Measurements from ENCODE around the gene GSDMA.
A peak's percentile ranks its signal among the peaks of the same experiment; 100 is the strongest.
"Not testable (repeated sequence)": the region's sequence is repeated elsewhere in the genome, so short reads cannot be mapped to it uniquely, and the experiment has no call there.

Gene GSDMA

DNA sequence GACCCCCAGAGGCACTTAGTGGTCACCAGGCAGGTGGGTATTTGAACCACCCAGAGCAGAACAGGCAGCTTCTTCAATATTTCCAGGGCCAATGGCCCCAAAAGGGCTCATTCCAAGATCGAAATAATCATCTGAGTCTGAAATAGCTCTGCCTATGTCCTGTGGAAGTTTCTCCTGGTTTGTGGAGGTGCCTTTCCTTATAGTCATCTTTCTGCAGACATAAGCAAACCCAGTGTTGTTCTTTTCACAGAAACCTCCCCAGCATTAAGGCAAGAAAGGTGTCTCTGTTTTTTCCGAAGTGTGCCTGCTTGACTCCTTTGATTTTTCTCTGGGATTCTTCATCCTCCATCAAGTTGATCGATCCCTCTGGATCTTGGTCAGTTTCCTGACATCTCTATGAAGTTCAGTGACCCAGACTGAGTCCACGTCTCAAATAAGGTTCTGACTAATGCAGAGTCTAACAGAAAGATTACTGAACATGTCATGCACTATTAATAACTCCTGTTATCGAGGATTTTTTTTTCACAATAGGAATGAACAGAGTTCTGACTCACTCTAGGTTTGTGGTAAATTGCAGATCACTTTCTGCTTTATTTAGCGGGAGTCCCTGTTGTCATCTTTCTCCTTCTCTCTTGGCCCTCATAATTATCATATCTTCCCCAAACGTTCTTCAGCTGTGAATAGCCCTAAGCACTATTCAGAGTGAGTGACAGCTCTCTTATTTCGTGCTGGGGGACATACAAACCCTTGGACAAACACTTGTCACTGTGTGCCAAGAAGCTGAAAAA, 33.8 kb upstream of the GSDMA start:
- DNase-seq (ENCODE audit: low read depth in 3 of 3) = no peak

DNA sequence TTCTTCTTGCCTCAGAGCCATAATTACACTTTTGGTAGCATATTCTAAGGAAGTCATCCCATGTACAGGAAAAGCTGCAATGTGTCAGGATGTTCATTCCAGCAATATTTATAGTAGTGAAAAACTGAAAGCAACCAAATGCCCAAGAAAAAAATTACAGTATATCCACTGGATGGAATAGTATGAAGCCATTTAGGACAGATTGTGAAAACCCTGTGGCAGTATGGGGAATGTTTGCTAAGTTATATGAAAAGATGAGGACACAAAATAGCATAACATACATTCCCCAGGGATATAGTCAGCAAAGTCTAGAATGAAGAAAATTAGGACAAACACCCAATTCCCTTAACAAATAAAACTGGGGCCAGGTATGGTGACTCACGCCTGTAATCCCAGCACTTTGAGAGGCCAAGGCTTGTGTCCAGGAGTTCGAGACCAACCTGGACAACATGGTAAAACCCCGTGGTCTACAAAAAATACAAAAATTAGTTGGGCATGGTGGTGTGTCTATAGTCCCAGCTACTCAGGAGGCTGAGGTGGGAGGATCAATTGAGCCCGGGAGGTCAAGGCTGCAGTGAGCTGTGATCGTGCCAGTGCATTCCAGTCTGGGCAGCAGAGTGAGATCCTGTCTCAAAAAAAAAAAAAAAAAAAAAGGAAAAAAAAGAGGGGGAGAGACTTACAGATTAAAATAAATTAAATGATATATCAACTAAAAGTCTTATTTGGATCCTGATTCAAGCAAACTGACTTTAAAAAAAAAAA, 33.0 kb upstream of the GSDMA start:
- DNase-seq (ENCODE audit: low read depth in 3 of 3) = no peak

DNA sequence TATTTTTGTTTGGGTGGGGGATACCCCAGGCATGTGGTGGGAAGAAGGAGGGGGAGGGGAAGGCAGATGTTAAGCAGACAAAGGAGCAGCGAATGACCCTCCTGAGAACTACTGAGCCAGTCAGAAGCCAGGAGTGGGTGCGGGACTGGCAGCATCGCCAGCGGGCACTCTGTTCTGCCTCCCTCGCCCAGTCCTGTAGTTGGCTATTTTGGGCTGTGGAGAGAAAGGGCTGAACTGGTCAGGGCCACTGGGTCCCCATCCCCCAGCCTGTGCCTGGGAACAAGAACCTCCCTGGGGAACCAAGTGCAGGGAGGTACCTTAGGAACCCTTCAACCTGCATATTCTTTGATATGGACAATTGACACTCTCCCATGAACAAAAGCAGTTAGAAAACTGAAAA, 28.9 kb upstream of the GSDMA start:
- DNase-seq (ENCODE audit: low read depth in 3 of 3) = no peak

DNA sequence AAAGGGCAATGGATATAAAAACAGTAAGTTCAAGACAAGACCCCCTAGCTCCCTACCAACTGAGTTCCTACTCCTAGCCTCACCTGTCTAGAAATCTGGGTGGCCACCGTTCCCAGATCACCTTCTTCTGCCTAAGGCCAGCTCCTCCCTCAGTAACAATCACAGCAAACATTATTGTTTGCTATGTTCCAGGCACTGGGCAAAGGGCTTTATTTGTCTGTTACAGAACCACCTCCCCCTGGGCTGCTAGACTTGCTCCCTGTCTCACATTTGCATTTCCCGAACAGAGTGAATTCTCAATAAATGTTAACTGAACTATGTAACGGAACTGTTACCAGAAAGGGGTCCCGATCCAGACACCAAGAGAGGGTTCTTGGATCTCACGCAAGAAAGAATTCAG, 28.5 kb upstream of the GSDMA start:
- no peak for DNase-seq (ENCODE audit: low read depth in 3 of 3)

DNA sequence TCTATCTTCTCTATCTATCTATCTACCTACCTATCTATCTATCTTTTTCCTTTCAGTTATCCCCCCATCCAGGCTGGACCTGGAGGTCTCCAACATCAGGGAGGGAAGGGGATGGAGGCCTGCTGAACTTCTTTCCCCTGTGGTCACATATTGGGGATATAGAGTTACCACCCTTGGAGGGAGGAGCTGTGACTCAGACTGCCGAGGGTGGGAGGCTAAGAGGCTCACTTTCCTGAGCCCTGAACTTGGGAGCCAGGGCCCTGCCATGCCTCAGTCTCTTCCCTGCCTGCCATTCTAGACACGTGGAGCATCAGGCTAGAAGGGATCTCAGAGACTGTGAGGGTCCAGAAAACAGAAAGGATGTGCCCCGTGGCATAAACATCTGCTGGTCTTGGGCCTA, 26.9 kb upstream of the GSDMA start:
- no peak for DNase-seq (ENCODE audit: low read depth in 3 of 3)

DNA sequence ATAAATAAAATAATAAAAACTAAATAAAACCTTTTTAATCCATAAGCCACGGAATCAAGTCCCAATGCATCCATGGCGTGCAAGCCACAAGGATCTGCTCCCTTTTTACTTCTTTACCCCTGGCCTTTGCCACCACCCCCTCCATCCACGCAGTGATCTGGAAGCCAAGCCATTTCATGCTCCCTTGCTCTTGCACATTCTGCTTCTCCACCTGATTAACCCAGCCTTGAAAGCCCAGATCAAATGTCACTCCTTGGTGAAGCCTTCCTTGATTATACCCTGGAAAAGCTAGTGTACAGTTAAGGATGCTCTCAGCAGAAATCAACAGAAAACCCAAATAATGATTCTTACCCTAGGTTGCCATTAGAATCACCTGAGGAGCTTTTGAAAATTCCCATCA, 25.4 kb upstream of the GSDMA start:
- no peak for DNase-seq (ENCODE audit: low read depth in 3 of 3)

DNA sequence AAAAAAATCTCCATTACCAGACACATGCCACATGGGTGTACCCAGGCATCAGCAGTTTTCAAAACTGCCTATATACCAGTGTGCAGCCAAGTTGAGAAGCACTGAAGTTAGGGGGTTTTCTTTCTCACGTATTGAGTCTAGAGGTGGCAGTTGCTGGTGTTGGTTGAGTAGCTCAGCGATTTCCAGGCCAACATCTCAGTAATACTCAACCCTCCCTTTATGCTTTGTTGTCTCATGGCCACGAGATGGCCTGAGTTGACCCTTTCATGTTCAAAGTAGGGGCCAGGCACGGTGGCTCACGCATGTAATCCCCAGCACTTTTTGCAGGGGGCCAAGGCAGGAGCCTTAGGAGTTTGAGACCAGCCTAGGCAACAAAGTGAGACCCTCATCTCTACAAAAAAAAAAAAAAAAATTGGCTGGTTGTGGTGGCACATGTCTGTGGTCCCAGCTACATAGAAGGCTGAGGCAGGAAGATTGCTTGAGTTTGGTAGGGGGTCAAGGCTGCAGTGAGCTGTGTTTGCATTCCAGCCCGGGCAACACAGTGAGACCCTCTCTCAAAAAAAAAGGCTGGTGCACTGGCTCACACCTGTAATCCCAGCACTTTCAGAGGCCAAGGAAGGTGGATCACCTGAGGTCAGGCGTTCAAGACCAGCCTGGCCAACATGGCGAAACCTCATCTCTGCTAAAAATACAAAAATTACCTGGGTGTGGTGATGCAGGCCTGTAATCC, 24.5 kb upstream of the GSDMA start:
- no peak for DNase-seq (ENCODE audit: low read depth in 3 of 3)

DNA sequence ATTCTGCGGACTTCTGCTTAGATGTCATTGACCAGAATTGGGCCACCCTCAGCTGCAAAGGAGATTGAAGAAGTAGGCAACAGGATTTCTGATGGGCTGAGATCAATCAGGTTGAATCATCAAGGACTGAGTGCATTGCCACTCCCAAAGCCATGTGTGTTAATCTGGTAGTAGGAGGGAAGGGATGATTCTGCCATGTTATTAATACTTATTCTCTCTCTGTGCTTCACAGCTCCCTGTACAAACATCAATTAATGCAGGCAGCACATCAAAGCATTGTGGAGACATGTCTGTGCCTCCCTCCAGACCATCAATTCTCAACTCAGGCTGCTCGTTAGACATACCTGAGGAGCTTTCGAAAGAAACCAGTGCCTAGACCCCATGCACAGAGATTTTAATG, 23.7 kb upstream of the GSDMA start:
- no peak for DNase-seq (ENCODE audit: low read depth in 3 of 3)

DNA sequence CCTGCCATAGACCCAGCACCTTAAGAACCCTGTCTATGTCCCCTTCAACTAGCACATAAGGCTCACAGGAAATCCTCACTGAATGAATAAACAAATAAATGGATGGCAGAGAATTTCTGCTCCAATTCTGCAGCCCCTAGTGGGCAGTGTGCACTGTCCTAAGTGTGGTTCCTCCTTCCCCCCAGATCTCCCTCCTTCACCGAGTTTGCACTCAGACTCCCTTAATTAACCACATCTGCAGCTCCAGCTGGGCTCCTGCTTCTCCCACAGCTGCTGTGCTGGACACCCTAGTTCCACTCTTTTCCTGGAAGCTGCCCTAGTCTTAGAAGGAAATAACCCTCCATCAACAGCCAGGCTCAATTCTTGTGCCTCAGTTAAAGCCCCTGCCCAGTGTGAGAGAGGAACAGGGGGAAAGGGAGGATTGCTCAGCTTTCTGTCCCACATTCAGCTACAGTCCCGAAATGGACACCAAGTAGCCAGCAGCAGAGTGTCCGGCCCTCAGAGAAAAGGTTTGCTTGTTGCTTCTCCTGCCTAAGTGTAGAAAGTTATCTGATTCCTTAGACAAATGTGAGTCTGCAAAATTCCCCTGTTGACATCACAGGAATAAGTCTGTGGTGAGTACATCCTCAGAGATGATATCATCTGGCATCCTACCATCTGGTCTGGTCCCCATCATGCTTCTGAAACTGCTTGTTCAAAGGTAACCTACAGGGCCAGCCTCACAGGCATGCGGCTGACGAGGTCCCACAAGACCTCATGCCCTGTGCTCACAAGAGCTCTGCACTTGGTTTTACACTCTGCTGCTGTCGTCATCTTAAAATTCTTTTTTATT, 23.0 kb upstream of the GSDMA start:
- no peak for DNase-seq (ENCODE audit: low read depth in 3 of 3)

DNA sequence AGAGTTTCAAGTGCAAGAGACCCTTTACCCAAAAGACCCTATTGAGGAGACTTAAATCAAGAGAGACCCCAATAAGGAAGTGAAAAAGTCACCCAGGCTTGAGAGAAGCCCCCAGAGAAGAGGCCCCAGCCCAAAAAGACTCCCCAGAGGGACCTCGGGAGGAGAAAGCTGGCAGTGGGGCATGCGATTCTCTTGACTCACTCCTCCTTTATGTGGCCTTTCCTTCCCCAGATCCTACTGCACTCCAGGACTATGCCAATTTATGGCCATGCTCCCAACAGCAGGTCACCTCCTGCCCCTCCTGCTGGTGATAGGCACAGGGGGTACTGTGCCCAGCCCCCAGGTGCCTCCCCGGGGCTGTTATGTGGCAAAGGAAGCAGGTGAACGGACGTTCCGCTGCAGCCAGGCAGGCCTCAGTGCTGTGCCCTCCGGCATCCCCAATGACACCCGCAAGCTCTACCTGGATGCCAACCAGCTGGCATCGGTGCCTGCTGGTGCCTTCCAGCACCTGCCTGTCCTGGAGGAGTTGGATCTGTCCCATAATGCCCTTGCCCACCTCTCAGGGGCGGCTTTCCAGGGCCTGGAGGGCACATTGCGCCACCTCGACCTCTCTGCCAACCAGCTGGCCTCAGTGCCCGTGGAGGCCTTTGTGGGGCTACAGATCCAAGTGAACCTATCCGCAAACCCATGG, 19.0 kb upstream of the GSDMA start:
- no peak for DNase-seq (ENCODE audit: low read depth in 3 of 3)

DNA sequence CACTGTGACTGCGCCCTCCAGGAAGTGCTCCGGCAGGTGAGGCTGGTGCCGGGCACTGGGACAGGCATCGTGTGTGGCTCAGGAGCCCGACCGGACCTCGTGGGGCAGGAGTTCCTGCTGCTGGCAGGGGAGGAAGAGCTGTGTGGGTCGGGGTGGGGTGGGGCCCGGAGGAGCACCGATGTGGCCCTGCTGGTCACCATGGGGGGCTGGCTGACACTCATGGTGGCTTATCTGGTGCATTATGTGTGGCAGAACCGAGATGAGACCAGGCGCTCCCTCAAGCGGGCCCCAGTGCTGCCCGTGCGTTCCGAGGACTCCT, 18.5 kb upstream of the GSDMA start:
- no peak for DNase-seq (ENCODE audit: low read depth in 3 of 3)

DNA sequence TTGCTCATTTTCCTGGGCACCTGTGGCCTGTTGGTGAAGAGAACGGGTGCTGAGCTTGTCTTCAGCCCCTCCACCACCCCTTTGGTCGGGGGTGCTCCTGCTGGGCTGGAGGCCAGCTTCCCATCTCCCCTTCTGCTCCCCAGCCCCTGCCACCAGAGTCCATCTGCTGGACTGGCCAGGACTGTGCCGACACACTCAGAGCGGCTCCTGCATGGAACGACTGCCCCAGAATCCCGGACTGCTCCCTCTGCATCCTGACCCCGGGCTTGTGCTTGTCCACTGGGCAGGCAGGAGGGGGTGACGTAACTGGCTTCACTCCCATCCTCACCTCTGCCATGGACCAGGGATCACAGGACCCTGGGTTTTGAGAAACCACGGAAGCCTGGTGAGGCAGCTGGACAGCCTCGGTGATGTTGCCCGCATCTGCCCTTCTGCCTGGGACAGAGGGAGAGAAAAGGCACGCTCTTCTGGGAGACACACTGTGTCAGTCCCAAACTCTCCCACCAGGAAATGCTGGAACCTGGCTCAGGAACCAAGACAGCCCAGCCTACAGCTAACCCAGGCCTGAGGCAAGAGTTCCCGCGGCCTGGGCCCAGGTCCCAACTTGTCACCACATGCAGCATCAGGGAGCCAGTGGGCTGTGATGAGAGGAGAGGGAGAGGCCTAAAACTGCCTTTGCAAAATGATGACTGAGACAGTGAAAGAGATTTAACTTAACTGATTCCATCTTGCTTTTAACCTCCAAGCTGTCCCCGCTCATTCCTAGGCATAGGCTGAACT, 16.1 kb upstream of the GSDMA start:
- no peak for DNase-seq (ENCODE audit: low read depth in 3 of 3)

DNA sequence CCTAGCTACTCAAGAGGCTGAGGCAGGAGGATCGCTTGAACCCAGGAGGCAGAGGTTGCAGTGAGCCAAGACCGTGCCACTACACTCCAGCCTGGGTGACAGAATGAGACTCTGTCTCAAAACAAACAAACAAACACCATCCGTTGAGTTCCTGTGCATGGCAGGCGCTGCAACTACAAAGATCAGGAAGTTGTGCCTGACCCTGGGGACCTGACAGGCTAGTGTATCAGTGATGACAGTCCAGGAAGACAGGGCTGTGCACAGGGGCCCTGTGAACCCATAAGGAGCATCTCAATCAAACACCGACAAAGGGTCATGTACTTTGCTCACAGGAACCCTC, 14.3 kb upstream of the GSDMA start:
- DNase-seq (ENCODE audit: low read depth in 3 of 3) = not testable (repeated sequence)

DNA sequence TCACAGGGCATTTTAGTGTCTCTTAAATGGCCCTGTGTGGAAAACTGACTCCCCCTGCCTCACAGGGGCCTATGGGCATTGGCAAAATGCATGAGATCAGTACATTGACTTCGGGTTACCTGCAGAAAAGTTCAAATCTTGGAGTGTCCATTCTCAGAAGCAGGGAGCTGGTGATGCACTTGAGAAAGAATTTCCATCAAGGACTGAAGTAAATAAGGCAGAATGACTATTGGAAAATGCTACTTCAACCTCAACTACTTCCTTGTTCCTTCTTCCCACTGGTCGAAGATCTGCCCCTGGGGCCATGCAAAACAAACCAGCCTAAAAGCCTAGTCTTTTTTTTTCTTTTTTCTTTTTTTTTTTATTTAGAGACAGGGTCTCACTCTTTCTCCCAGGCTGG, 13.8 kb upstream of the GSDMA start:
- no peak for DNase-seq (ENCODE audit: low read depth in 3 of 3)

DNA sequence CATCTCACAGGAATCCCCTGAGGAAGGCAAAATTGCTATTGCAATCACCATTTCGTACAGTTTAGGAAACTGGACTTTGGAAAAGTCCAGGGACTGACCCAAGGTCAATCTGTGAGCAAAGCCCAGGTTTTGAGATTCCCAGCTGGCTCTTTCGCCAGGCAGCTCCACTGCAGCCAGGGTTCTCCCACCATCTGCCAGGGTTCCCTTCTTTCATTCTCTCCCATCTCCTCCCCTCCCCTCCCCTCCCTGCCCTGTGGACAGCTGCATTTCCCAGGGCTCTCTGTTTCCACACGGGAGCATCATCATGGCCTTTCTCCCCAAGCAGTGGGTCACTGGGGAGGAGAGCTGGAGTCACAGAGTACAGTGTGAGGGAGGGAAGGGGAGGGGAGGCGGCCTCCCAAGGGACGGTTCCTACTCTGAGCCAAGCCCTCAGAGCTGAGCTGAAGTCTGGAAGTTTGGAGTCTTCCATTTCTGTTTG, 11.9 kb upstream of the GSDMA start:
- no peak for DNase-seq (ENCODE audit: low read depth in 3 of 3)

DNA sequence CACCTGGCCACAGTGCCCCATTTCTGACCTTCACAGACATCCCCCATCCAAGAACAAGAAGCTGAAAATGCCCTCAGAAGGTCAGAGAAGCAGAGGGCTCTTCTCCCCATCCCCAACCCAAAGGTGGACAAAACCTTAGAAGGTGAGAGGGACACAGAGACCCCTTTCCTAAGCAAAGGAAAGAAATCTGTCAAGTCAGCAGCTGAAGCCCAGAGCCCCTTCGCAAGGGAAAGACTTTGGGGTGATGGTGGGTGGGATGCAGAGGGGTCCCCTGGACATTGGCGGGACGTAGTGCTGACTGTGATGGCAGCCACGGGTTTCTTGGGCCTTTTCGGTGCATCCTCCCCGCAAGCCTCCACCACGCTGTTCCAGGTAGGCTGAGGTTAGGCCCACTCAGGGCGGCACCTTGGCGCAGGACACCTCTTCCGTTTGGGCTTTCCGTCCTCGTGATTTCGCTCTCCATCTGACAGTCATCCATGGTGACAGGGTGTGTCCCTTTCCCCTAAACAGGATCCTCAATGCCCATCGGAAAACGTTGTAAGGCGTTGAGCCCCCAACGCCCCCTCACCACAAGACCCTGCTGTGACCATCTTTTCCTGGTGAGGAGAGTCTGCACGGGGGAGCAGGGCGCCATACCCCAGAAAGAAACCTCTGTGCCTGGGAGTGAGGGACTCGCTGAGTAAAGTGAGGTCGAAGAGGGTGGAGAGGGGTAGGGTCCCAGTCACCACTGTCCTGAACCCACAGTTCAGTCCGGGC, 10.7 kb upstream of the GSDMA start:
- DNase-seq (ENCODE audit: low read depth in 3 of 3) = no peak

DNA sequence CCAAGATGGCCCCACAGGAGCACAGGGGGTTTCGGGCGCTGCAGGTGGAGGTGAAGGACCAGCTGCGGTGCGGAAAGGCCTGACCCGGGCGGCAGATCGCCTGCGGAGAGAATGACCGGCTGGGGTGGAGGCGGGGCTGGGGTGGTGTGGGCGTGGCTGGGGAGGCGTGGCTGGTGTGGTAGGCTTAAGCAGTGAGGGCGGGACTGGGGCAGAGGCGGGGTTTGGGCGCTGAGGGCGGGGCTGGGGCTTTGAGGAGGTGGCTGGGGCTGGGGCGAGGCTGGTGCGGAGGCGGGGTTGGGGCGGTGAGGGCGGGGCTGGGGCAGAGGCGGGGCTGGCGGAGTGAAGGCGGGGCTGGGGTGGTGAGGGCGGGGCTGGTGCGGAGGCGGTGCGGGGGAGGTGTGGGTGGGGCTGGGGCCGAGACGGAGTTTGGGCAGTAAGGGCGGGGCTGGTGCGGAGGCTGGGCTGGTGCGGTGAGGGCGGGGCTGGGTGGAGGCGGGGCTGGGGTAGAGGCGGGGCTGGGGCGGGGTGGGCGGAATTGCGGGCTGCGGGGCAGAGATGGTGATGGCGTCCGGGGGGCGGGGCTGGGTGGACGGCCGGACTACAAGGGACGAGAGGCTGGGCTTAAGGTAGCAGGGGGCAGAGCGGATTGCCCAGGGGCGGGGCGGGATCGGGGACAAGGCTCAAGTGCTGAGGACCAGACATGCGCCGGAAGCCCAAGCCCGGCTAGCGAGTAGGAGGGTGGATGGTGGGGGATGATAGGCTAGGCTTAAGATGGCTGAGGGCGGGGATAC, 9.9 kb upstream of the GSDMA start:
- peak; percentile 80 to 97 (median 92) for DNase-seq (ENCODE audit: low read depth in 3 of 3)

DNA sequence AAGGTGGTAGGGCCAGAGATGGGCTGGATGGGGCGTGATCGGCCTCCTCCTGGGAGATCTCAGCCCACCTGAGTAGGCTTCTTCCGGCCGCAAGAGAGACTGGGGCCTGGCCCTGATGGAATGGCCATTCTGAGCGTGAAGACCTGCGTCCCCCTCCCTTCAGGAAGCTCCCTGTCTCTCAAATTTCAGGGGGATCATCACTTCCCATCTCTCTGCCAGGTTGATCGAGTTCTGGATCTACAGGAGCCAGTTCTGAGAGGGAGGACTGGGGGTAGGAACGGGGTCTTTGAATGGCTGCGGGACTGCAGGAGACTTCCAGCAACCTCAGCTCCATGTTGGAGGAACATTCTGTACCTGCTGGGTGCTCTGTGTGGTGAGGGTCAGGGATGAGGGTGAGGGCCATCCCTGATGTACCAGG, 9.3 kb upstream of the GSDMA start:
- DNase-seq (ENCODE audit: low read depth in 3 of 3) = no peak

DNA sequence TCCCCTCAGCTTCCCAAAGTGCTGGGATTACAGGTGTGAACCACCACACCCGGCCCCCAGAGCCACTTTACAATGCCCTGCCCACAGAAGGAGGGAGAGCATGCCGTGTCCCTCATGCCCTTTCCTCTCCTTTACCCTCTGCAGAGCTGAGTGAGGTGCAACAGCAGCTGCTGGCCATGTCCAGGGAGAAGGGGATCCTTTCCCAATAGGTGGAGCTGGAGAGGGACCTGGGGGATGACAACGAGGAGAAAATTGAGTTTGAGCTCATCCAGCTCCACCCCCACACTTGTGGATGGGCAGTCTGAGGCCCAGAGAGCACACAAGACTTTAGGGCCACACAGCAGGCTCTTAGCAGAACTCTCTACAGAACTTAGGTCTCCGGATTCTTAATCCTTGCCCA, 7.9 kb upstream of the GSDMA start:
- no peak for DNase-seq (ENCODE audit: low read depth in 3 of 3)

All from stimulated activated CD4-positive, alpha-beta T cell treated with anti-CD3 and anti-CD28 coated beads, TNF-alpha, amount 100 ng/mL, for 4 hours (primary cell).